CD8-positive, alpha-beta memory T cell (primary cell): ENCODE data around the gene MRM2. TPM values are rescaled to one million over a fixed set of nuclear protein-coding genes. Genes with fewer than 3 reads are reported as not detected.

ENCODE experiments used
- CTCF ChIA-PET: fragments of 350-600 bp; sonication (Branson Sonifier 250); formaldehyde crosslinking; loops from one replicate; lab custom pipeline; 2021; ENCODE audit warnings: antibody characterized with exemption; lab: Charles Lee
- POLR2A ChIA-PET: fragments of 350-600 bp; sonication (Branson Sonifier 250); formaldehyde crosslinking; loops from one replicate; lab custom pipeline; 2021; ENCODE audit warnings: antibody characterized with exemption; lab: Charles Lee
- DNase-seq, 5 donors: peaks; one replicate each; pipeline versions ENCODE4 v3.0.0 to v3.0.0-alpha.2; 2020 to 2022; ENCODE audit warnings: mixed read lengths in 1 of 5
- H3K27ac ChIP-seq: one replicate; pipeline ENCODE4 v1.7.0; 2013; ENCODE audit warnings: low read depth, mild to moderate bottlenecking, low read length, moderate library complexity
- H3K27me3 ChIP-seq: 2 replicates; pipeline ENCODE4 v1.7.0; 2013; ENCODE audit warnings: low read length, mild to moderate bottlenecking; ENCODE audit not compliant: insufficient read depth, poor library complexity, severe bottlenecking
- H3K36me3 ChIP-seq: 2 replicates; pipeline ENCODE4 v1.7.0; 2013; ENCODE audit warnings: mild to moderate bottlenecking, low read length, moderate library complexity; ENCODE audit not compliant: insufficient read depth
- H3K4me1 ChIP-seq: 2 replicates; pipeline ENCODE4 v1.7.0; 2013; ENCODE audit warnings: mild to moderate bottlenecking, low read length, moderate library complexity; ENCODE audit not compliant: insufficient read depth
- H3K4me3 ChIP-seq: 2 replicates; pipeline ENCODE4 v1.7.0; 2013; ENCODE audit warnings: mild to moderate bottlenecking, low read length
- H3K9me3 ChIP-seq: 2 replicates; pipeline ENCODE4 v1.7.0; 2013; ENCODE audit warnings: mild to moderate bottlenecking, low read length
- H3K27ac Mint-ChIP-seq, 8 donors: one replicate each; pipeline ENCODE4 v1.8.0; 2020 to 2021; ENCODE audit warnings: mixed read lengths in 8 of 8, mild to moderate bottlenecking in 6 of 8, inconsistent platforms in 3 of 8, moderate library complexity in 3 of 8
- H3K27me3 Mint-ChIP-seq, 2 donors: one replicate each; pipeline ENCODE4 v1.8.0; 2020 to 2021; ENCODE audit warnings: mixed read lengths in 2 of 2, mild to moderate bottlenecking in 1 of 2, moderate library complexity in 1 of 2
- H3K36me3 Mint-ChIP-seq, 3 donors: one replicate each; pipeline ENCODE4 v1.8.0; 2020 to 2021; ENCODE audit warnings: mixed read lengths in 3 of 3, inconsistent platforms in 1 of 3, mild to moderate bottlenecking in 1 of 3
- H3K4me1 Mint-ChIP-seq, 3 donors: one replicate each; pipeline ENCODE4 v1.8.0; 2020 to 2021; ENCODE audit warnings: mixed read lengths in 3 of 3, inconsistent platforms in 1 of 3, mild to moderate bottlenecking in 1 of 3
- H3K4me3 Mint-ChIP-seq, 7 donors: one replicate each; pipeline ENCODE4 v1.8.0; 2020 to 2021; ENCODE audit warnings: mixed read lengths in 7 of 7, mild to moderate bottlenecking in 6 of 7, moderate library complexity in 4 of 7, inconsistent platforms in 2 of 7
- H3K9me3 Mint-ChIP-seq, 5 donors: one replicate each; pipeline ENCODE4 v1.8.0; 2020 to 2022; ENCODE audit warnings: mixed read lengths in 5 of 5, mild to moderate bottlenecking in 3 of 5, moderate library complexity in 2 of 5, inconsistent platforms in 1 of 5
- polyA plus RNA-seq: library from polyadenylated mRNA; unstranded; fragments of 300-500 nt; fragmentation: Illumina TruSeq; gene quantifications from one replicate; pipeline ENCODE4 v1.2.3, GENCODE V29; 2021
- total RNA-seq, 2 experiments: library from RNA; stranded (reverse); gene quantifications; one replicate each; pipeline ENCODE4 v1.2.3, GENCODE V29; 2021

The MRM2 gene
- total and polyA plus RNA-seq, 3 experiments from 2014 or later, result 35.6 to 54.2 (median 51.6) TPM

- Histone ChIP-seq H3K27me3 (no peaks in the 10 kb centered on the region), H3K9me3 (no peaks in the 10 kb centered on the region), H3K36me3 (no peaks in the 10 kb centered on the region), H3K27ac (no peak overlapping the region), H3K4me1 (no peaks in the 10 kb centered on the region), H3K4me3 (no peak overlapping the region)
- H3K9me3 Mint-ChIP-seq, result no peaks in the 10 kb centered on the region
- H3K36me3 Mint-ChIP-seq, result peaks cover 15 to 82% (median 21%) of the 10 kb centered on the region in 3 donors
- H3K27me3 Mint-ChIP-seq, result no peaks in the 10 kb centered on the region
- peaks cover 4 to 6% (median 6%) of the 10 kb centered on the region in 3 donors for H3K4me1 Mint-ChIP-seq
- peak overlapping the region in 1 of 8 donors; percentile 68 for H3K27ac Mint-ChIP-seq
- peak in 1 of 5 donors; percentile 40 for DNase-seq
- CTCF ChIA-PET, result no interaction called here
- POLR2A ChIA-PET, result no interaction called here
- no peak overlapping the region for H3K4me3 Mint-ChIP-seq
Measured at GRCh38 chr7:2211259-2211880, 30.6 kb downstream of the MRM2 start.

GRCh38 chr7:2210551-2211258 is 31.3 kb downstream of the MRM2 start:
- Mint-ChIP-seq H3K27me3 (no peaks in the 10 kb centered on the region), H3K4me1 (peaks cover 4 to 6% (median 6%) of the 10 kb centered on the region in 3 donors), H3K27ac (no peak overlapping the region), H3K36me3 (peaks cover 15 to 79% (median 21%) of the 10 kb centered on the region in 3 donors), H3K9me3 (no peaks in the 10 kb centered on the region), H3K4me3 (no peak overlapping the region)
- Histone ChIP-seq H3K27me3 (no peaks in the 10 kb centered on the region), H3K9me3 (no peaks in the 10 kb centered on the region), H3K4me1 (no peaks in the 10 kb centered on the region), H3K4me3 (no peak overlapping the region), H3K27ac (no peak overlapping the region), H3K36me3 (no peaks in the 10 kb centered on the region)
- ChIA-PET POLR2A (no interaction called here), CTCF (no interaction called here)
- DNase-seq, result peak in 1 of 5 donors; percentile 14

- Histone ChIP-seq H3K4me3 (no peak overlapping the region), H3K4me1 (no peaks in the 10 kb centered on the region), H3K27me3 (no peaks in the 10 kb centered on the region), H3K27ac (no peak overlapping the region), H3K36me3 (no peaks in the 10 kb centered on the region), H3K9me3 (no peaks in the 10 kb centered on the region)
- POLR2A ChIA-PET, result no interaction called here
- Mint-ChIP-seq H3K4me3 (no peak overlapping the region), H3K9me3 (no peaks in the 10 kb centered on the region), H3K36me3 (peaks cover 12 to 76% (median 21%) of the 10 kb centered on the region in 3 donors), H3K27ac (no peak overlapping the region), H3K27me3 (no peaks in the 10 kb centered on the region), H3K4me1 (peaks cover 0 to 6% (median 4%) of the 10 kb centered on the region in 3 donors)
- CTCF ChIA-PET, result no interaction called here
- no peak for DNase-seq
Measured at GRCh38 chr7:2209961-2210323, 32.1 kb downstream of the MRM2 start.

- H3K9me3 ChIP-seq, result no peaks in the 10 kb centered on the region
- no peaks in the 10 kb centered on the region for H3K27me3 Mint-ChIP-seq
- POLR2A ChIA-PET, result no interaction called here
- no peak overlapping the region for H3K4me3 ChIP-seq
- H3K36me3 Mint-ChIP-seq, result peaks cover 12 to 71% (median 23%) of the 10 kb centered on the region in 3 donors
- no peak overlapping the region for H3K4me3 Mint-ChIP-seq
- H3K27ac ChIP-seq, result no peak overlapping the region
- peak overlapping the region in 1 of 8 donors; percentile 77 for H3K27ac Mint-ChIP-seq
- CTCF ChIA-PET, result no interaction called here
- H3K27me3 ChIP-seq, result no peaks in the 10 kb centered on the region
- no peaks in the 10 kb centered on the region for H3K4me1 ChIP-seq
- DNase-seq, result peak; percentile 28 to 59 (median 29)
- H3K4me1 Mint-ChIP-seq, result peaks cover 0 to 3% (median 3%) of the 10 kb centered on the region in 3 donors
- no peaks in the 10 kb centered on the region for H3K9me3 Mint-ChIP-seq
- H3K36me3 ChIP-seq, result no peaks in the 10 kb centered on the region
Measured at GRCh38 chr7:2209146-2209960, 32.7 kb downstream of the MRM2 start.

- no peaks in the 10 kb centered on the region for H3K4me1 Mint-ChIP-seq
- no peaks in the 10 kb centered on the region for H3K36me3 ChIP-seq
Measured at GRCh38 chr7:2208712-2209111, 33.3 kb downstream of the MRM2 start.

GRCh38 chr7:2205036-2205780 is 36.8 kb downstream of the MRM2 start:
- Histone ChIP-seq H3K27ac (no peak overlapping the region), H3K9me3 (no peaks in the 10 kb centered on the region), H3K4me3 (no peak overlapping the region), H3K36me3 (no peaks in the 10 kb centered on the region), H3K4me1 (no peaks in the 10 kb centered on the region), H3K27me3 (no peaks in the 10 kb centered on the region)
- peak in 1 of 5 donors; percentile 26 for DNase-seq
- ChIA-PET POLR2A (no interaction called here), CTCF (no interaction called here)
- Mint-ChIP-seq H3K9me3 (no peaks in the 10 kb centered on the region), H3K4me3 (no peak overlapping the region), H3K27ac (peak overlapping the region in 2 of 8 donors; percentile 20 to 48), H3K4me1 (no peaks in the 10 kb centered on the region), H3K36me3 (peaks cover 5 to 50% (median 16%) of the 10 kb centered on the region in 3 donors), H3K27me3 (no peaks in the 10 kb centered on the region)

More at GRCh38 chr7:2208712-2209111, 33.3 kb downstream of the MRM2 start:
- Histone ChIP-seq H3K9me3 (no peaks in the 10 kb centered on the region), H3K27ac (no peak overlapping the region), H3K4me3 (no peak overlapping the region), H3K4me1 (no peaks in the 10 kb centered on the region), H3K27me3 (no peaks in the 10 kb centered on the region)
- Mint-ChIP-seq H3K27ac (peak overlapping the region in 1 of 8 donors; percentile 77), H3K9me3 (no peaks in the 10 kb centered on the region), H3K4me3 (no peak overlapping the region), H3K27me3 (no peaks in the 10 kb centered on the region), H3K36me3 (peaks cover 12 to 67% (median 22%) of the 10 kb centered on the region in 3 donors)
- peak in 1 of 5 donors; percentile 26 for DNase-seq
- ChIA-PET POLR2A (no interaction called here), CTCF (no interaction called here)

GRCh38 chr7:2204446-2204845 is 37.6 kb downstream of the MRM2 start:
- H3K27ac Mint-ChIP-seq, result peak overlapping the region in 1 of 8 donors; percentile 79
- Histone ChIP-seq H3K4me1 (no peaks in the 10 kb centered on the region), H3K36me3 (no peaks in the 10 kb centered on the region), H3K27ac (no peak overlapping the region), H3K9me3 (no peaks in the 10 kb centered on the region), H3K4me3 (no peak overlapping the region), H3K27me3 (no peaks in the 10 kb centered on the region)
- H3K36me3 Mint-ChIP-seq, result peaks cover 5 to 57% (median 17%) of the 10 kb centered on the region in 3 donors
- no peaks in the 10 kb centered on the region for H3K27me3 Mint-ChIP-seq
- no peak overlapping the region for H3K4me3 Mint-ChIP-seq
- DNase-seq, result no peak
- POLR2A ChIA-PET, result no interaction called here
- CTCF ChIA-PET, result no interaction called here
- H3K9me3 Mint-ChIP-seq, result no peaks in the 10 kb centered on the region
- no peaks in the 10 kb centered on the region for H3K4me1 Mint-ChIP-seq
